ENCODE data around the gene SP7.

DNA sequence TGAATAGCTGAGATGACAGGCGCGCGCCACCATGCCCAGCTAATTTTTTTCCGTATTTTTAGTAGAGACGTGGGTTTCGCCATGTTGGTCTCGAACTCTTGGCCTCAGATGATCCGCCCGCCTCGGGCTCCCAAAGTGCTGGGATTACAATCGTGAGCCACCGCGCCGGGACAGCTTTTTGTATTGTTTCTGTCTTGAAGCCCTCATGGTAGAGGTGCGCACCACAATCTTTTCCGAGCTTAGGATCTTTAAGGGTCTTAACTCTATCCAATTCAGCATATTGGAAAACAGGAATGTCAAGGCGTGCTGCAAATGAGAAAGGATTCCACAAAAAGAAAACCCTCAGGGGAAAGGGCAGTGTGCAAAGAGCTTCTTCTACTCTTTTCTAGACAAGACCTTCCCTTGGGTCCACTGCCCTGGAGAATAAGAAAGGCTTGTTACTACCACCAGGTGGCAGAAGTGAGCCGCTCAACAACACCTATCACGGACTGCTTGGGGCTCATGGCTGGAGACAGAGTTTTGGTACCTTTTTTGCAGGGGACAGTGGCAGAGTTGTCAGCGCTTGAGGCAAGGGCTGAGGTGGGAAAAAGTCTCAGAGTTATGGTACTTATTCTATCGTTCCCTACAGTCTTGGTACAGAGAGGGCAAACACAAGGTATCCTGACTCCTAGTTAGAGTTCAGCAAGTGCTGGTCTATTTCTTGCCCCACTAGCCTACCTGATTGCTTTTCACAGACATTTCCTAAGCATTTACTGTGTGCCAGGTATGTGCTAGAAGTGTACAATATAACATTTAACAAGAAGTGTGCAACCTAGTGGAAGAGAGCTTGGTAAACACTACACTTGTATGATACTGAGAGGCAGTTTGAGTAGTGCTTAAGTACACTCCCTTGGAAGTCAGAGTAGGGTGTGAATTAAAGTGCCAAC is 16.4 kb upstream of the SP7 start:
- no peak for TF ChIP-seq EZH2 (IDR thresholded peaks at IDR 0.05)
- TF ChIP-seq POLR2AphosphoS5 (IDR thresholded peaks at IDR 0.05; ENCODE audit: borderline replicate concordance, low read depth, low read length): no peak

All from SK-N-MC (cell line).